Stimulated activated CD8-positive, alpha-beta memory T cell treated with anti-CD3 and anti-CD28 coated beads, Interleukin-7, amount 100 ng/mL, for 1 hour (primary cell): Measurements from ENCODE around the gene IL1F10.

Source experiments
- DNase-seq, 2 donors: peaks; one replicate each; pipeline ENCODE4 v3.0.0-alpha.2; 2020; ENCODE audit warnings: low read depth in 2 of 2

IL1F10 gene

GRCh38 chr2:113112871-113113270 is 45.1 kb downstream of the IL1F10 start:
- DNase-seq: no peak

GRCh38 chr2:113113807-113114206 is 46.0 kb downstream of the IL1F10 start:
- no peak for DNase-seq

- DNase-seq: no peak
Observed at GRCh38 chr2:113114224-113114945, 46.6 kb downstream of the IL1F10 start.

- no peak for DNase-seq
Observed at GRCh38 chr2:113114996-113115395, 47.2 kb downstream of the IL1F10 start.

GRCh38 chr2:113116100-113116958 is 48.6 kb downstream of the IL1F10 start:
- DNase-seq: no peak

- no peak for DNase-seq
Observed at GRCh38 chr2:113117541-113118262, 49.9 kb downstream of the IL1F10 start.

- DNase-seq: no peak
Observed at GRCh38 chr2:113118263-113118657, 50.5 kb downstream of the IL1F10 start.

- DNase-seq: no peak
Observed at GRCh38 chr2:113119111-113119510, 51.3 kb downstream of the IL1F10 start.

- no peak for DNase-seq
Observed at GRCh38 chr2:113120861-113121260, 53.1 kb downstream of the IL1F10 start.

- no peak for DNase-seq
Observed at GRCh38 chr2:113122364-113122763, 54.6 kb downstream of the IL1F10 start.

- no peak for DNase-seq
Observed at GRCh38 chr2:113123726-113124125, 56.0 kb downstream of the IL1F10 start.

- DNase-seq: no peak
Observed at GRCh38 chr2:113124181-113124961, 56.6 kb downstream of the IL1F10 start.
